NCI-H2227 (cell line): ENCODE data around the gene MAP3K3.

ENCODE experiments used
- DNase-seq: peaks from one replicate; lab custom pipeline; 2025; ENCODE audit not compliant: unreplicated experiment; lab: John Stamatoyannopoulos, UW

MAP3K3 gene

DNA sequence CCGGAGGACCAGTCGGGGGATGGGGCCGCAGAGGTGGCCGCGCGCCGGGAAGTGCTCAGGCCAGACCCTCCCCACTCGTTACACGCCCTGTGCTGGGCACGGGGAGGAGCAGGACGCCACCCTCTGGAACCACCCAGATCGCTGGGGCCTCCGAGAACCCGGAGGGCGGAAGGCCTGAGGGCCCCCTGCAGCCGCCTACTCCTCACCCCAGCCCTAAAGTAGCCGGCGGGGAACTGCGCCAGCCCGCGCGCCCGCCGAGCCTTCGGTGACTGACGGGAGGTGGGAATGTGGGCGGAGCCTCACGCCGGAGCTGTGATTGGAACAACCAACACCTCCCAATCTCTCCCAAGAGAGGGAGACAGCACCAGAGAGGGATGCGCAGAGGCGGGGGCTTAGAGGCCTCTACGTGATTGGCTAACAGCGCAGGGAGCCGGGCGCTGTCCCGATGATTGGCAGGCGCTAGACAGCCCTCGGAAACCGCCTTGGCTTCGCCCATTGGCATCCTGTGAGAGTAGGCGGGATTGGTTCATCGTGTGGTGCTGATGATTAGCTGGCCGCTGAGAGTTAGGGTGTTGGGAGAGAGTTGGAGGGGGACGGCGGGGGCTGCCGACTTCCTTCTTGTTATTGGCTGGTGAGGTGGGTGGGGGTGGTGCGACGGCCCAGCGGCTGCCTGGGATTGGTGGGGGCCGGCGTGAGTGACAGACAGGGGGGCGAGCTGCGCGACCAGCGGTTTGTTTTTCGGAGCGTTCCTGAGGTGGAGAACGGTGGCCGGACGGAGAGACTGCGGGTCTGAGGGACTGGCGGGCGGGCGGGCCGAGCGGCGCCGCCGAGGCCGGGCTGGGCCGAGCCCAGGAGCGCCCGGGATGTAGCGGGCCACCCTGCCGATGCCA, at the start of gene MAP3K3:
MAP3K3 (plus strand) TSS at position 734 of the 890 bp plus-strand sequence. CDS start 343 bp downstream, outside the sequence.
- DNase-seq = peak; percentile 99

DNA sequence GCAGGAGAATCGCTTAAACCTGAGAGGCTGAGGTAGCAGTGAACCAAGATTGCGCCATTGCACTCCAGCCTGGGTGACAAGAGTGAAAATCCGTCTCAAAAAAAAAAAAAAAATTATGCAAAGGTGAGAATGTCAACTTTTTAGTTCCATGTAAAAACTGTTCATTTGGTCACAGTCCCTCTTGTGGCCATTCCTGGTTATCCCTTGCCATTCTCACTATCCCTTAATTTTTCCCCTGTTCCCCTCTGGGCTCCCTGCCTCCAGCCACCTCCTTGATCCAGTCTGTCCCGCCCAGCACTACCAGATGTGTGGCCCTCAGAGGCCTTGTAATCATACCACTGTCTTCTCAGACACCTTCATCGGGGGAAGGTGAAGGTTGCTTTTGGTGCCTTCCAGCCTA, 48.6 kb upstream of the MAP3K3 start:
- DNase-seq = no peak

DNA sequence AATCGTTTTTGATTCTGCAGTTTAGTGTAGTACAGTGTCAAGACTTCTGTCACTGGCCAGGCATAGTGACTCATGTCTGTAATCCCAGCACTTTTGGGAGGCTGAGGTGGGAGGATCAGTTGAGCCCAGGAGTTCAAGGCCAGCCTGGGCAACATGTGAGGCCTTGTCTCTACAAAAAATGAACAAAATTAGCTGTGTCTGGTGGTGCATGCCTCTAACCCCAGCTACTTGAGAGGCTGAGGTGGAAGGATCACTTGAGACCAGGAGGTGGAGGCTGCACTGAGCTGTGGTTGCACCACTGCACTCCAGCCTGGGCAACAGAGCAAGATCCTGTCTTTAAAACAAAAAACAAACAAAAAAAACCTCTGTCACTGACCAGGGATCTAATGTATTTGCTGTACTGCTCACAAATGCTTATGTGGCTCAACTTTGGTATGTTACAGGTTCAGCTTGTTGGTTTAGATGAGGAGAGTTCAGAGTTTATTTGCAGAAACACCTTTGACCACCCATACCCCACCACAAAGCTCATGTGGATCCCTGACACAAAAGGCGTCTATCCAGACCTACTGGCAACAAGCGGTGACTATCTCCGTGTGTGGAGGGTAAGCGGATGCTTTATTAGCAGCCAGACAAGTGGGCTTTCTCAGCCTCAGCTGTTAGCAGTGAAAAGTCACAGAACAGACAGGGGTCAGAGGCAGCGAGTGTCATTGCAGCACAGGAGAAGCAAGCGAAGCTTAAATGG, 44.0 kb upstream of the MAP3K3 start:
- DNase-seq = no peak

DNA sequence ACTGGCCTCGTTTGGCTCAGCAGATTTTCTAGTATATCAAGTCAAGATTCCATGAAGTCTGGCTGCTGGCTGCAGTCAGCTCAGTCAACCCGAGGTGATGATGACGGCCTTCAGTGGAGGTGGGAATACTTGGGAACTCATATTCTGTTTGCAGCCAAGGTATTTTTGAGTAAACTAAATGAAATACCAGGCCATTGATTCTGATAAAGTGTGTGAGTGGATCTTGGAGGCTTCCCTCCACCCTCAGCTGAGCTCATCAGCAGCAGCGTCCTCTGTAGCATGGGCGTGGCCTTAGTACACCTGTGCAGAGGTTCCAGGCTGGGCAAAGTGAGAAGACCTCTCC, 43.5 kb upstream of the MAP3K3 start:
- DNase-seq = no peak

DNA sequence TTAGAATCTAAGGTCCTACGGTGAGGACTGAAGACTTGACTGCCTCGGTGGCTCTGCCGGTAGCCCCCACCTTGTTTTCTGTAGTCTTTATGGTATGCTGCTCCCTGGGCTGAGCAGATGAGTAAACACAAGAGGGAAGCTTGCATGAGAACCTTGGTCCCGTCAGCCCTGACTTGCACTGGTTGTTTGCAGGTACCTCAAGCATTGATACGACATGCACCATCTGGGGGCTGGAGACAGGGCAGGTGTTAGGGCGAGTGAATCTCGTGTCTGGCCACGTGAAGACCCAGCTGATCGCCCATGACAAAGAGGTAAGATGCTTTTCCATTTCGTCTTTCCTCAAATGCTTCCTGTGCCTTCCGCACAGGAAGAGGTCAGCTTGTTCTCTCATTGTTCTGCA, 42.6 kb upstream of the MAP3K3 start:
- DNase-seq = no peak

DNA sequence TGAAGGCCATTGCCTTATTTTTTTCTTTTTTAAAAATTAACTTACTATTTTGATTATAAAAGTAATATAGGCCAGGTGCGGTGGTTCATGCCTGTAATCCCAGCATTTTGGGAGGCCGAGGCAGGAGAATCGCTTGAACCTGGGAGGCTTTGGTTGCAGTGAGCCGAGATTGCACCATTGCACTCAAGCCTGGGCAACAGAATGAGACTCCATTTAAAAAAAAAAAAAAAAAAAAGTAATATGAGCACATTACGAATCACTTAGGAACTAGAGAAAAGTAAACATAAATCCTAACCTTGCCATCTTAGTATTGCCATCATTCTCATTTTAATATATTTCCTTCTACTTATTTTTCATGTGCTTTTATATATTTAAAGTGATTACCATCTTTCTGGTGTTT, 34.4 kb upstream of the MAP3K3 start:
- DNase-seq = no peak

DNA sequence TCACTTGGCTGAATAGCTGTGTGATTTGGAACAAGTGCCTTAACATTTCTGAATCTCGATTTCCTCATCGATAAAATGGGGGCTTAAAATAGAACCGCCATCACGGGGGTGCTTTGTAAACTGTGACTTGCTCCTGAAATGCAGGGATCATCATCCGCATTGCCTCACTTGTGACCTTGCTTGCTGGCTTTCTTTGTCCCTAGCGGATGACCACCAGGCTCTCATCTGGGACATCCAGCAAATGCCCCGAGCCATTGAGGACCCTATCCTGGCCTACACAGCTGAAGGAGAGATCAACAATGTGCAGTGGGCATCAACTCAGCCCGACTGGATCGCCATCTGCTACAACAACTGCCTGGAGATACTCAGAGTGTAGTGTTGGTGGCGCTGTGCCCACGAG, 33.4 kb upstream of the MAP3K3 start:
- no peak for DNase-seq

DNA sequence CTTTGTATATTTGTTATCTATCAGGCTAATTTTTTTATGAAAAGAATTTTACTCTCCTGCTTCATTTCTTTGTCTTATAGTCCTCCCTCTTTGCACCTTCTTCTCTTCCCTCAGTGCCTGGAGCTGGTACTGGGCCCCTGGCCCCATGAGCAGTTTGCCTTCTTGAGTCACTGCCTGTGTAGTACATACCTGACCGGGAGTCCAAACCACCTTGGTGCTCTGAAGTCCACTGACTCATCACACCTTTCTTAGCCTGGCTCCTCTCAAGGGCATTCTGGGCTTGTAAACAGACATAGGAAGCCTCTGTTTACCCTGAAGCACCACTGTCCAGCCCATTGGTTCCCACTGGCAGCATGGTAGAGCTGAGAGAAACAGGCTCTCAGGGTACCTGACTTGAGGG, 32.6 kb upstream of the MAP3K3 start:
- no peak for DNase-seq

DNA sequence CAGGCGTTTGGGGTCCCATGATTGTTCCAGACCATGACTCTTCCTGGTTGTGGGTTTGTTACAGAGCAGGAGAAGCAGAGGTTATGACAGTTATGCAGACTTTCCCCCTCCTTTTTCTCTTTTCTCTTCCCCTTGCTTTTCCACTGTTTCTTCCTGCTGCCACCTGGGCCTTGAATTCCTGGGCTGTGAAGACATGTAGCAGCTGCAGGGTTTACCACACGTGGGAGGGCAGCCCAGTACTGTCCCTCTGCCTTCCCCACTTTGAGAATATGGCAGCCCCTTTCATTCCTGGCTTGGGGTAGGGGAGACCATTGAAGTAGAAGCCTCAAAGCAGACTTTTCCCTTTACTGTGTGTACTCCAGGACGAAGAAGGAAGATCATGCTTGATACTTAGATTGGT, 29.4 kb upstream of the MAP3K3 start:
- no peak for DNase-seq

GRCh38 chr17:63595132-63595531, 27.1 kb upstream of the MAP3K3 start:
- DNase-seq = no peak

DNA sequence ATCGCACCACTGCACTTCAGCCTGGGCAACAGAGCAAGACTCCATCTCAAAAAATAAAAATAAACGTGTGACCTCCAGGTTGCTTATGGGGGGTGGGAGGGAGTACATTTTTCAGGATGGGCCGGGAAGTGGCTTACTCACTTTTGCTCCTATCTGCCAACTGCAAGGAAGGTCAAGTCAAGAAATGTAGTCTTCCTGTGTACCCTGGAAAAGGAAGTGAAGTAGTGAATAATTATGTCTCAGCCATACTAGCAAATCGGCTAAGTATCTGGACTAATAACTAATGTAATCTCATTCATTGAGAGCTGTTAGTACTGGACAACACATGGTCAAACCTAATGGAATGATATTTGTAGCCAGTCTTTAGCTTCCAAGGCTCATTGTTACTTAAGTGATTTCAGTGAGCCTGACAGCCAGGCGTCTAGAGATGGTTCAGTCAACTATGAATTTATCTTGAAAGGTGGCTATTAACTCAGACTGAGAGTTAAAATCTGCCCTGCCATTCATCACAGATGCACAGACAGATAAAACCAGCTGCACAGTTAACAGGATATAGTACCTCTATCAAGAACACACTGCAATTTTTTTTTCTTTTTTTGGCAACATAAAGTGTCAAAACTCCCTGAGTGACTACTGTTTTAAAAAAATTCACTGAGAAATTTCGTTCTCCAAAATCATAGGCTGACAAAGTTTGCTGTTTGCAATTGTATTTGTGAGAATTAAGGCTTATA, 25.2 kb upstream of the MAP3K3 start:
- DNase-seq = peak; percentile 86

GRCh38 chr17:63598281-63598680, 23.9 kb upstream of the MAP3K3 start:
- no peak for DNase-seq

GRCh38 chr17:63600569-63601438, 21.4 kb upstream of the MAP3K3 start, which contains the start of gene TACO1:
Gene TACO1, plus strand, starts transcription at chr17:63600895. Its CDS starts 189 bp downstream, at chr17:63601084.
- DNase-seq = peak; percentile 87

GRCh38 chr17:63601439-63602371, 20.5 kb upstream of the MAP3K3 start:
- DNase-seq = peak; percentile 18

GRCh38 chr17:63609816-63610573, 12.2 kb upstream of the MAP3K3 start:
- no peak for DNase-seq

- no peak for DNase-seq
Measured at GRCh38 chr17:63610854-63611253, 11.4 kb upstream of the MAP3K3 start.

- no peak for DNase-seq
Measured at GRCh38 chr17:63611354-63611753, 10.9 kb upstream of the MAP3K3 start.

DNA sequence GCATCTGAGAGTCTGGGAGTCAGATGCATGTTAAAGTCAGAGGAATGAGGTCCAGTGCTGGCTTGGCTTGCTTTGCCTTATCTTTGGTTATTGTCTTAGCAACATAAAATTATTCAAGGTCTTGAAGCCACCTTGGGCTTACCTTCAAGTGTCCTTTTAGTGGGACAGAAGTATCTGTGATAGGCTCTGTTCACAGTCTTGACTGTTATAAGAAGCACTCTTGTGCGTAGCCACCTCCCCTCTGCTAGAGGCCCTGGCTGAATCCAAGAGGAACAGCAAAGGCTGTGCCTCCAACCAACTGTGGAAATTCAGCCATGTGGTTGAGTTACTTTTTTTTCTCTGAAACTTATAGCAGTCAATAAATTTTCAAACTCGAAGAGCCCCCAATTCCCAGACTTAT, 8.6 kb upstream of the MAP3K3 start:
- DNase-seq = no peak

DNA sequence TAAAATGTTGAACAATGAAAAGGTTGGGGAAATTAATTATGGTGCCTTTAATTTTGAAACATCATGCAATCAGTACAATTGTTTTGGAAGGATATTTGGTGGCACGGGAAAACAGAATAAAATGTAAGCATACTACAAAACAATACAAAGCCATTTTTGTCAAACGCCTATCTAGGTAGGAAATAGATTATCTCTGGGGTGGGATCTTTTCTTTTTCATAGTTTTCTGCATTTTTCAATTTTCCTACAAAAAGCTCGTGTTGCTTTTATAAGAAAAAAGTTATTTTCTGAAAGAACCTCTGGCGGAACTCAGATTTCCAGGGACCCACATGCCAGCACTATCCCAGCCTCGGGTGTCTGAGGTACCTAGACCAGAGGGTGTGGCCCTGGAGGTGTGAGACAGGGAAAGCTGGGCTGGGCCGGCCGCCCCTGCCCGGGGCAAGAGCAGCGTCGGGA, 961 bp upstream of the MAP3K3 start:
- no peak for DNase-seq
